HepG2 (cell line): ENCODE measurements around the gene EEF1AKMT4. TPM values are rescaled to one million over a fixed set of nuclear protein-coding genes. Genes with fewer than 3 reads are reported as not detected.

Experiments
- AHR ChIP-seq: IDR thresholded peaks from 2 replicates; pipeline ENCODE4 v1.6.1; 2018; ENCODE audit warnings: missing genetic modification reagents, missing compliant biosample characterization
- ELF3 ChIP-seq: IDR thresholded peaks from 2 replicates; pipeline ENCODE4 v1.6.1; 2016; ENCODE audit warnings: missing genetic modification reagents, missing compliant biosample characterization
- HMG20A ChIP-seq: IDR thresholded peaks from 2 replicates; pipeline ENCODE4 v1.6.1; 2016; ENCODE audit warnings: borderline replicate concordance
- HMG20B ChIP-seq: conservative IDR thresholded peaks from 2 replicates; pipeline ENCODE4 v1.6.1; 2016; ENCODE audit warnings: missing genetic modification reagents, missing compliant biosample characterization
- PITX1 ChIP-seq: sonication (generic); formaldehyde crosslinking; IDR thresholded peaks from 2 replicates; pipeline ENCODE4 v1.5.1; 2020; ENCODE audit warnings: mild to moderate bottlenecking, missing genetic modification reagents
- SRSF4 ChIP-seq: fragments of 200-400 bp; formaldehyde crosslinking; IDR thresholded peaks from one replicate; pipeline ENCODE4 v1.6.1; 2018; ENCODE audit warnings: mild to moderate bottlenecking, low read depth, low read length, moderate library complexity; ENCODE audit not compliant: poor library complexity, severe bottlenecking
- ZBTB42 ChIP-seq: sonication (generic); formaldehyde crosslinking; IDR thresholded peaks from 2 replicates; pipeline ENCODE4 v1.5.0; 2020; ENCODE audit warnings: mild to moderate bottlenecking, missing genetic modification reagents
- ZNF883 ChIP-seq: sonication (generic); formaldehyde crosslinking; IDR thresholded peaks from 2 replicates; pipeline ENCODE4 v1.5.1; 2020; ENCODE audit warnings: mild to moderate bottlenecking, missing genetic modification reagents; ENCODE audit errors: not compliant biosample characterization
- ZXDC ChIP-seq: sonication (generic); formaldehyde crosslinking; IDR thresholded peaks from 2 replicates; pipeline ENCODE4 v1.5.0; 2020; ENCODE audit warnings: mild to moderate bottlenecking, missing genetic modification reagents
- polyA plus RNA-seq, 8 experiments: library from polyadenylated mRNA; depleted of rRNA in 3 of 8; stranded (reverse) in 7 of 8; unstranded in 1 of 8; fragments of >200 nt; fragmentation: Illumina TruSeq in 4 of 8; extraction: Trizol in 4 of 8; gene quantifications; 2 replicates each; pipeline versions ENCODE4 v1.2.1 to v1.2.3, GENCODE V29; 2011 to 2016; ENCODE audit warnings: low read depth in 4 of 8, missing spikeins in 1 of 8, mixed read lengths in 1 of 8; ENCODE audit not compliant: insufficient read depth in 1 of 8
- total RNA-seq, 5 experiments: library from RNA; depleted of rRNA; stranded (reverse); fragments of >200 nt; fragmentation: Illumina TruSeq; extraction: Trizol; gene quantifications; 2 replicates each; pipeline ENCODE4 v1.2.3, GENCODE V29; 2016; ENCODE audit warnings: low read depth in 1 of 5
- TF ChIP-seq, protein P1 (sequence below): sonication (generic); formaldehyde crosslinking; IDR thresholded peaks from 2 replicates; pipeline ENCODE4 v1.4.0; 2020; ENCODE audit warnings: mild to moderate bottlenecking, missing genetic modification reagents
- TF ChIP-seq, protein P2 (sequence below): sonication (generic); formaldehyde crosslinking; conservative IDR thresholded peaks from 2 replicates; pipeline ENCODE4 v1.4.0; 2020; ENCODE audit warnings: mild to moderate bottlenecking, missing genetic modification reagents, moderate library complexity
- TF ChIP-seq, protein P3 (sequence below): fragments of 450-650 bp; IDR thresholded peaks from 2 replicates; pipeline ENCODE4 v1.6.1; 2016
- TF ChIP-seq, protein P4 (sequence below): sonication (generic); formaldehyde crosslinking; IDR thresholded peaks from 2 replicates; pipeline ENCODE4 v1.9.0; 2022; ENCODE audit warnings: low read depth, missing genetic modification reagents

Gene EEF1AKMT4
- total and polyA plus RNA-seq, 2 of the 13 experiments (the other 11 are each of a cell fraction or from before 2014, with no cell fraction given): 13.1 to 15.8 TPM

- TF ChIP-seq, protein P1, sequence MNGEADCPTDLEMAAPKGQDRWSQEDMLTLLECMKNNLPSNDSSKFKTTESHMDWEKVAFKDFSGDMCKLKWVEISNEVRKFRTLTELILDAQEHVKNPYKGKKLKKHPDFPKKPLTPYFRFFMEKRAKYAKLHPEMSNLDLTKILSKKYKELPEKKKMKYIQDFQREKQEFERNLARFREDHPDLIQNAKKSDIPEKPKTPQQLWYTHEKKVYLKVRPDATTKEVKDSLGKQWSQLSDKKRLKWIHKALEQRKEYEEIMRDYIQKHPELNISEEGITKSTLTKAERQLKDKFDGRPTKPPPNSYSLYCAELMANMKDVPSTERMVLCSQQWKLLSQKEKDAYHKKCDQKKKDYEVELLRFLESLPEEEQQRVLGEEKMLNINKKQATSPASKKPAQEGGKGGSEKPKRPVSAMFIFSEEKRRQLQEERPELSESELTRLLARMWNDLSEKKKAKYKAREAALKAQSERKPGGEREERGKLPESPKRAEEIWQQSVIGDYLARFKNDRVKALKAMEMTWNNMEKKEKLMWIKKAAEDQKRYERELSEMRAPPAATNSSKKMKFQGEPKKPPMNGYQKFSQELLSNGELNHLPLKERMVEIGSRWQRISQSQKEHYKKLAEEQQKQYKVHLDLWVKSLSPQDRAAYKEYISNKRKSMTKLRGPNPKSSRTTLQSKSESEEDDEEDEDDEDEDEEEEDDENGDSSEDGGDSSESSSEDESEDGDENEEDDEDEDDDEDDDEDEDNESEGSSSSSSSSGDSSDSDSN (CRISPR knock-in tag): no peak; the same call in 1 of the 2 replicates
- peak; percentile 90; the same call in 1 of the 2 replicates for TF ChIP-seq AHR (CRISPR knock-in tag)
- no peak; the same call in none of the 2 replicates for TF ChIP-seq PITX1 (CRISPR knock-in tag)
- no peak for TF ChIP-seq SRSF4
- TF ChIP-seq HMG20A (CRISPR knock-in tag): 0 out of 2 replicates have a peak, but pooled peaks have one; percentile 7
- TF ChIP-seq, protein P2, sequence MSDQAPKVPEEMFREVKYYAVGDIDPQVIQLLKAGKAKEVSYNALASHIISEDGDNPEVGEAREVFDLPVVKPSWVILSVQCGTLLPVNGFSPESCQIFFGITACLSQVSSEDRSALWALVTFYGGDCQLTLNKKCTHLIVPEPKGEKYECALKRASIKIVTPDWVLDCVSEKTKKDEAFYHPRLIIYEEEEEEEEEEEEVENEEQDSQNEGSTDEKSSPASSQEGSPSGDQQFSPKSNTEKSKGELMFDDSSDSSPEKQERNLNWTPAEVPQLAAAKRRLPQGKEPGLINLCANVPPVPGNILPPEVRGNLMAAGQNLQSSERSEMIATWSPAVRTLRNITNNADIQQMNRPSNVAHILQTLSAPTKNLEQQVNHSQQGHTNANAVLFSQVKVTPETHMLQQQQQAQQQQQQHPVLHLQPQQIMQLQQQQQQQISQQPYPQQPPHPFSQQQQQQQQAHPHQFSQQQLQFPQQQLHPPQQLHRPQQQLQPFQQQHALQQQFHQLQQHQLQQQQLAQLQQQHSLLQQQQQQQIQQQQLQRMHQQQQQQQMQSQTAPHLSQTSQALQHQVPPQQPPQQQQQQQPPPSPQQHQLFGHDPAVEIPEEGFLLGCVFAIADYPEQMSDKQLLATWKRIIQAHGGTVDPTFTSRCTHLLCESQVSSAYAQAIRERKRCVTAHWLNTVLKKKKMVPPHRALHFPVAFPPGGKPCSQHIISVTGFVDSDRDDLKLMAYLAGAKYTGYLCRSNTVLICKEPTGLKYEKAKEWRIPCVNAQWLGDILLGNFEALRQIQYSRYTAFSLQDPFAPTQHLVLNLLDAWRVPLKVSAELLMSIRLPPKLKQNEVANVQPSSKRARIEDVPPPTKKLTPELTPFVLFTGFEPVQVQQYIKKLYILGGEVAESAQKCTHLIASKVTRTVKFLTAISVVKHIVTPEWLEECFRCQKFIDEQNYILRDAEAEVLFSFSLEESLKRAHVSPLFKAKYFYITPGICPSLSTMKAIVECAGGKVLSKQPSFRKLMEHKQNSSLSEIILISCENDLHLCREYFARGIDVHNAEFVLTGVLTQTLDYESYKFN: no peak
- TF ChIP-seq ZBTB42 (CRISPR knock-in tag): 0 out of 2 replicates have a peak, but pooled peaks have one; percentile 13
- TF ChIP-seq, protein P3, sequence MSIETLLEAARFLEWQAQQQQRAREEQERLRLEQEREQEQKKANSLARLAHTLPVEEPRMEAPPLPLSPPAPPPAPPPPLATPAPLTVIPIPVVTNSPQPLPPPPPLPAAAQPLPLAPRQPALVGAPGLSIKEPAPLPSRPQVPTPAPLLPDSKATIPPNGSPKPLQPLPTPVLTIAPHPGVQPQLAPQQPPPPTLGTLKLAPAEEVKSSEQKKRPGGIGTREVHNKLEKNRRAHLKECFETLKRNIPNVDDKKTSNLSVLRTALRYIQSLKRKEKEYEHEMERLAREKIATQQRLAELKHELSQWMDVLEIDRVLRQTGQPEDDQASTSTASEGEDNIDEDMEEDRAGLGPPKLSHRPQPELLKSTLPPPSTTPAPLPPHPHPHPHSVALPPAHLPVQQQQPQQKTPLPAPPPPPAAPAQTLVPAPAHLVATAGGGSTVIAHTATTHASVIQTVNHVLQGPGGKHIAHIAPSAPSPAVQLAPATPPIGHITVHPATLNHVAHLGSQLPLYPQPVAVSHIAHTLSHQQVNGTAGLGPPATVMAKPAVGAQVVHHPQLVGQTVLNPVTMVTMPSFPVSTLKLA: peak; percentile 24; the same call in 1 of the 2 replicates
- TF ChIP-seq ELF3: peak; percentile 74; the same call in 1 of the 2 replicates
- TF ChIP-seq, protein P4, sequence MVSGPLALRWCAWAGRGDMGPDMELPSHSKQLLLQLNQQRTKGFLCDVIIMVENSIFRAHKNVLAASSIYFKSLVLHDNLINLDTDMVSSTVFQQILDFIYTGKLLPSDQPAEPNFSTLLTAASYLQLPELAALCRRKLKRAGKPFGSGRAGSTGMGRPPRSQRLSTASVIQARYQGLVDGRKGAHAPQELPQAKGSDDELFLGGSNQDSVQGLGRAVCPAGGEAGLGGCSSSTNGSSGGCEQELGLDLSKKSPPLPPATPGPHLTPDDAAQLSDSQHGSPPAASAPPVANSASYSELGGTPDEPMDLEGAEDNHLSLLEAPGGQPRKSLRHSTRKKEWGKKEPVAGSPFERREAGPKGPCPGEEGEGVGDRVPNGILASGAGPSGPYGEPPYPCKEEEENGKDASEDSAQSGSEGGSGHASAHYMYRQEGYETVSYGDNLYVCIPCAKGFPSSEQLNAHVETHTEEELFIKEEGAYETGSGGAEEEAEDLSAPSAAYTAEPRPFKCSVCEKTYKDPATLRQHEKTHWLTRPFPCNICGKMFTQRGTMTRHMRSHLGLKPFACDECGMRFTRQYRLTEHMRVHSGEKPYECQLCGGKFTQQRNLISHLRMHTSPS (CRISPR knock-in tag): no peak
- TF ChIP-seq ZNF883 (CRISPR knock-in tag): peak; percentile 62
- peak; percentile 67; the same call in 1 of the 2 replicates for TF ChIP-seq ZXDC (CRISPR knock-in tag)
- TF ChIP-seq HMG20B (CRISPR knock-in tag): peak; percentile 57; the same call in 1 of the 2 replicates
Measured at GRCh38 chr3:184248454-184249411, 739 bp upstream of the EEF1AKMT4 start, which contains the start of gene ALG3 (continued).
